HFFc6 (cell line): ENCODE measurements around the gene PIGR. TPM values are rescaled to one million over a fixed set of nuclear protein-coding genes. Genes with fewer than 3 reads are reported as not detected.

Experiments
- DNase-seq: peaks from one replicate; pipeline ENCODE4 v3.0.0-alpha.2; 2018
- H3K27ac Mint-ChIP-seq: 2 replicates; pipeline ENCODE4 v1.8.0; 2020; ENCODE audit warnings: mild to moderate bottlenecking, mixed read lengths
- H3K27me3 Mint-ChIP-seq: 2 replicates; pipeline ENCODE4 v1.8.0; 2021; ENCODE audit warnings: mild to moderate bottlenecking, moderate library complexity, mixed read lengths; ENCODE audit not compliant: insufficient read depth
- H3K36me3 Mint-ChIP-seq: 2 replicates; pipeline ENCODE4 v1.8.0; 2021; ENCODE audit warnings: low read depth, mixed read lengths
- H3K4me1 Mint-ChIP-seq: 2 replicates; pipeline ENCODE4 v1.8.0; 2020; ENCODE audit warnings: low read depth, mixed read lengths
- H3K4me3 Mint-ChIP-seq: 2 replicates; pipeline ENCODE4 v1.8.0; 2020; ENCODE audit warnings: mild to moderate bottlenecking, moderate library complexity, mixed read lengths
- H3K9me3 Mint-ChIP-seq: 2 replicates; pipeline ENCODE4 v1.8.0; 2020; ENCODE audit warnings: mild to moderate bottlenecking, mixed read lengths
- CTCF ChIP-seq: fragments of 200-600 bp; sonication (generic); IDR thresholded peaks from 2 replicates; pipeline ENCODE4 v1.5.0; 2021; ENCODE audit warnings: antibody characterized with exemption, mild to moderate bottlenecking
- total RNA-seq, 6 experiments: library from RNA; stranded (reverse); fragmentation: NEBNext Ultra II Directional; extraction: Animal tissue kit (Norgen Biotek cat#: 25700); gene quantifications; 2 replicates in 1 of 6; 3 replicates in 5 of 6; pipeline ENCODE4 v1.2.3, GENCODE V29; 2021

Gene PIGR
- total RNA-seq, 6 experiments from 2014 or later = 0.14 to 0.26 TPM; not detected in 4

GRCh38 chr1:206949641-206950040 lies 3.4 kb upstream of the PIGR start:
- no peak for TF ChIP-seq CTCF

GRCh38 chr1:206949208-206949607 lies 2.9 kb upstream of the PIGR start:
- no peak for TF ChIP-seq CTCF
- no peak overlapping the region for H3K4me3 Mint-ChIP-seq

More at GRCh38 chr1:206949641-206950040, 3.4 kb upstream of the PIGR start:
- no peaks in the 10 kb centered on the region; the same call in 1 of the 2 replicates for H3K9me3 Mint-ChIP-seq
- peaks cover 36% of the 10 kb centered on the region for H3K27me3 Mint-ChIP-seq
- H3K36me3 Mint-ChIP-seq = no peaks in the 10 kb centered on the region
- no peak for DNase-seq
- no peak overlapping the region for H3K27ac Mint-ChIP-seq
- H3K4me3 Mint-ChIP-seq = no peak overlapping the region
- H3K4me1 Mint-ChIP-seq = peaks cover 9% of the 10 kb centered on the region; the same call in 1 of the 2 replicates

GRCh38 chr1:206947255-206947654 lies 989 bp upstream of the PIGR start:
- Mint-ChIP-seq H3K27ac (no peak overlapping the region), H3K9me3 (no peaks in the 10 kb centered on the region; the same call in 1 of the 2 replicates), H3K36me3 (no peaks in the 10 kb centered on the region), H3K27me3 (peaks cover 36% of the 10 kb centered on the region), H3K4me3 (no peak overlapping the region), H3K4me1 (peaks cover 9% of the 10 kb centered on the region; the same call in 1 of the 2 replicates)
- TF ChIP-seq CTCF = no peak
- no peak for DNase-seq

More at GRCh38 chr1:206949208-206949607, 2.9 kb upstream of the PIGR start:
- Mint-ChIP-seq H3K4me1 (peaks cover 9% of the 10 kb centered on the region; the same call in 1 of the 2 replicates), H3K36me3 (no peaks in the 10 kb centered on the region), H3K27ac (no peak overlapping the region), H3K9me3 (no peaks in the 10 kb centered on the region; the same call in 1 of the 2 replicates), H3K27me3 (peaks cover 32% of the 10 kb centered on the region)
- DNase-seq = no peak

GRCh38 chr1:206945779-206946178 lies 487 bp downstream of the PIGR start:
- Mint-ChIP-seq H3K9me3 (no peaks in the 10 kb centered on the region; the same call in 1 of the 2 replicates), H3K27me3 (peaks cover 41% of the 10 kb centered on the region), H3K4me3 (no peak overlapping the region), H3K4me1 (peaks cover 9% of the 10 kb centered on the region; the same call in 1 of the 2 replicates), H3K36me3 (no peaks in the 10 kb centered on the region), H3K27ac (no peak overlapping the region)
- no peak for TF ChIP-seq CTCF
- DNase-seq = no peak

GRCh38 chr1:206944703-206945102 lies 1.6 kb downstream of the PIGR start:
- no peak overlapping the region for H3K27ac Mint-ChIP-seq
- DNase-seq = no peak
- peaks cover 39% of the 10 kb centered on the region for H3K27me3 Mint-ChIP-seq
- no peaks in the 10 kb centered on the region; the same call in 1 of the 2 replicates for H3K9me3 Mint-ChIP-seq
- H3K36me3 Mint-ChIP-seq = no peaks in the 10 kb centered on the region
- H3K4me3 Mint-ChIP-seq = no peak overlapping the region
- peaks cover 9% of the 10 kb centered on the region; the same call in 1 of the 2 replicates for H3K4me1 Mint-ChIP-seq
- TF ChIP-seq CTCF = no peak
